ENCODE results near the gene GLDN.

Gene GLDN

GRCh38 chr15:51331141-51331540 is 10.3 kb upstream of the GLDN start:
- in situ Hi-C loops (cut with HindIII; ENCODE audit: low sequenced_read_pairs): no loop called here
- no peak for DNase-seq (ENCODE audit: low read depth, low spot score)
- TF ChIP-seq CTCF (IDR thresholded peaks at IDR 0.05; ENCODE audit: low read depth, low read length): no peak
- no peak overlapping the region for H3K4me3 ChIP-seq (ENCODE audit: low read depth, low read length)

GRCh38 chr15:51332206-51333147 is 9.0 kb upstream of the GLDN start:
- no peak overlapping the region for H3K4me3 ChIP-seq (ENCODE audit: low read depth, low read length)
- in situ Hi-C loops (cut with HindIII; ENCODE audit: low sequenced_read_pairs): no loop called here
- DNase-seq (ENCODE audit: low read depth, low spot score): no peak
- no peak for TF ChIP-seq CTCF (IDR thresholded peaks at IDR 0.05; ENCODE audit: low read depth, low read length)

- in situ Hi-C loops (cut with HindIII; ENCODE audit: low sequenced_read_pairs): no loop called here
- DNase-seq (ENCODE audit: low read depth, low spot score): no peak
- no peak for TF ChIP-seq CTCF (IDR thresholded peaks at IDR 0.05; ENCODE audit: low read depth, low read length)
- no peak overlapping the region for H3K4me3 ChIP-seq (ENCODE audit: low read depth, low read length)
These were observed 7.9 kb upstream of the GLDN start for GRCh38 chr15:51333571-51333970.

GRCh38 chr15:51334011-51334451 is 7.4 kb upstream of the GLDN start:
- no peak overlapping the region for H3K4me3 ChIP-seq (ENCODE audit: low read depth, low read length)
- TF ChIP-seq CTCF (IDR thresholded peaks at IDR 0.05; ENCODE audit: low read depth, low read length): no peak
- in situ Hi-C loops (cut with HindIII; ENCODE audit: low sequenced_read_pairs): no loop called here
- DNase-seq (ENCODE audit: low read depth, low spot score): no peak

GRCh38 chr15:51335087-51335486 is 6.4 kb upstream of the GLDN start:
- no peak for TF ChIP-seq CTCF (IDR thresholded peaks at IDR 0.05; ENCODE audit: low read depth, low read length)
- in situ Hi-C loops (cut with HindIII; ENCODE audit: low sequenced_read_pairs): no loop called here
- DNase-seq (ENCODE audit: low read depth, low spot score): no peak
- H3K4me3 ChIP-seq (ENCODE audit: low read depth, low read length): no peak overlapping the region

- H3K4me3 ChIP-seq (ENCODE audit: low read depth, low read length): no peak overlapping the region
- TF ChIP-seq CTCF (IDR thresholded peaks at IDR 0.05; ENCODE audit: low read depth, low read length): no peak
- no peak for DNase-seq (ENCODE audit: low read depth, low spot score)
- in situ Hi-C loops (cut with HindIII; ENCODE audit: low sequenced_read_pairs): no loop called here
These were observed 5.7 kb upstream of the GLDN start for GRCh38 chr15:51335538-51336410.

All from astrocyte of the spinal cord (primary cell).